ENCODE data around the gene GLG1.

GRCh38 chr16:74601126-74601871 is 5.6 kb downstream of the GLG1 start:
- TF ChIP-seq, protein P1, sequence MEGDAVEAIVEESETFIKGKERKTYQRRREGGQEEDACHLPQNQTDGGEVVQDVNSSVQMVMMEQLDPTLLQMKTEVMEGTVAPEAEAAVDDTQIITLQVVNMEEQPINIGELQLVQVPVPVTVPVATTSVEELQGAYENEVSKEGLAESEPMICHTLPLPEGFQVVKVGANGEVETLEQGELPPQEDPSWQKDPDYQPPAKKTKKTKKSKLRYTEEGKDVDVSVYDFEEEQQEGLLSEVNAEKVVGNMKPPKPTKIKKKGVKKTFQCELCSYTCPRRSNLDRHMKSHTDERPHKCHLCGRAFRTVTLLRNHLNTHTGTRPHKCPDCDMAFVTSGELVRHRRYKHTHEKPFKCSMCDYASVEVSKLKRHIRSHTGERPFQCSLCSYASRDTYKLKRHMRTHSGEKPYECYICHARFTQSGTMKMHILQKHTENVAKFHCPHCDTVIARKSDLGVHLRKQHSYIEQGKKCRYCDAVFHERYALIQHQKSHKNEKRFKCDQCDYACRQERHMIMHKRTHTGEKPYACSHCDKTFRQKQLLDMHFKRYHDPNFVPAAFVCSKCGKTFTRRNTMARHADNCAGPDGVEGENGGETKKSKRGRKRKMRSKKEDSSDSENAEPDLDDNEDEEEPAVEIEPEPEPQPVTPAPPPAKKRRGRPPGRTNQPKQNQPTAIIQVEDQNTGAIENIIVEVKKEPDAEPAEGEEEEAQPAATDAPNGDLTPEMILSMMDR (IDR thresholded peaks at IDR 0.05), result no peak
- TF ChIP-seq, protein P2, sequence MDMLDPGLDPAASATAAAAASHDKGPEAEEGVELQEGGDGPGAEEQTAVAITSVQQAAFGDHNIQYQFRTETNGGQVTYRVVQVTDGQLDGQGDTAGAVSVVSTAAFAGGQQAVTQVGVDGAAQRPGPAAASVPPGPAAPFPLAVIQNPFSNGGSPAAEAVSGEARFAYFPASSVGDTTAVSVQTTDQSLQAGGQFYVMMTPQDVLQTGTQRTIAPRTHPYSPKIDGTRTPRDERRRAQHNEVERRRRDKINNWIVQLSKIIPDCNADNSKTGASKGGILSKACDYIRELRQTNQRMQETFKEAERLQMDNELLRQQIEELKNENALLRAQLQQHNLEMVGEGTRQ (IDR thresholded peaks at IDR 0.05), result no peak
- TF ChIP-seq EP300 (IDR thresholded peaks at IDR 0.05) (no peak), PHF8 (IDR thresholded peaks at IDR 0.05; ENCODE audit: borderline replicate concordance, low read depth) (no peak), MYC (IDR thresholded peaks at IDR 0.05; ENCODE audit: borderline replicate concordance, low read length) (no peak), JUNB (IDR thresholded peaks at IDR 0.05) (no peak), POLR2A (IDR thresholded peaks at IDR 0.05; ENCODE audit: low read length) (no peak), SREBF2 (IDR thresholded peaks at IDR 0.05) (no peak), RAD21 (conservative IDR thresholded peaks at IDR 0.05 in 1 of 2, IDR thresholded peaks at IDR 0.05 in 1 of 2) (no peak), MAZ (IDR thresholded peaks at IDR 0.05; ENCODE audit: borderline replicate concordance, low read depth, low read length) (no peak), RARB (CRISPR knock-in tag; IDR thresholded peaks at IDR 0.05) (no peak), CEBPB (IDR thresholded peaks at IDR 0.05) (no peak)
- TF ChIP-seq, protein P3, sequence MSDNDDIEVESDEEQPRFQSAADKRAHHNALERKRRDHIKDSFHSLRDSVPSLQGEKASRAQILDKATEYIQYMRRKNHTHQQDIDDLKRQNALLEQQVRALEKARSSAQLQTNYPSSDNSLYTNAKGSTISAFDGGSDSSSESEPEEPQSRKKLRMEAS (IDR thresholded peaks at IDR 0.05), result no peak
- TF ChIP-seq, protein P4, sequence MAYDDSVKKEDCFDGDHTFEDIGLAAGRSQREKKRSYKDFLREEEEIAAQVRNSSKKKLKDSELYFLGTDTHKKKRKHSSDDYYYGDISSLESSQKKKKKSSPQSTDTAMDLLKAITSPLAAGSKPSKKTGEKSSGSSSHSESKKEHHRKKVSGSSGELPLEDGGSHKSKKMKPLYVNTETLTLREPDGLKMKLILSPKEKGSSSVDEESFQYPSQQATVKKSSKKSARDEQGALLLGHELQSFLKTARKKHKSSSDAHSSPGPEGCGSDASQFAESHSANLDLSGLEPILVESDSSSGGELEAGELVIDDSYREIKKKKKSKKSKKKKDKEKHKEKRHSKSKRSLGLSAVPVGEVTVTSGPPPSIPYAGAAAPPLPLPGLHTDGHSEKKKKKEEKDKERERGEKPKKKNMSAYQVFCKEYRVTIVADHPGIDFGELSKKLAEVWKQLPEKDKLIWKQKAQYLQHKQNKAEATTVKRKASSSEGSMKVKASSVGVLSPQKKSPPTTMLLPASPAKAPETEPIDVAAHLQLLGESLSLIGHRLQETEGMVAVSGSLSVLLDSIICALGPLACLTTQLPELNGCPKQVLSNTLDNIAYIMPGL (CRISPR knock-in tag; IDR thresholded peaks at IDR 0.05; ENCODE audit: borderline replicate concordance), result no peak

All from A549 (cell line).